Testis (tissue), 3 donors: Measurements from ENCODE around the gene HSPG2. TPM values are rescaled to one million over a fixed set of nuclear protein-coding genes. Genes with fewer than 3 reads are reported as not detected.
A peak's percentile ranks its signal among the peaks of the same experiment; 100 is the strongest.

ENCODE experiments used
- DNase-seq: peaks from one replicate; pipeline ENCODE4 v3.0.0-alpha.2; 2019
- H3K27ac ChIP-seq, 2 donors: fragments of 200-600 bp; sonication (generic); one replicate each; pipeline ENCODE4 v1.5.1; 2019
- H3K27me3 ChIP-seq: fragments of 200-600 bp; sonication (generic); one replicate; pipeline ENCODE4 v1.5.1; 2019
- H3K36me3 ChIP-seq: fragments of 200-600 bp; sonication (generic); one replicate; pipeline ENCODE4 v1.5.1; 2017; ENCODE audit warnings: low read depth; ENCODE audit errors: missing control alignments
- H3K4me1 ChIP-seq: fragments of 200-600 bp; sonication (generic); one replicate; pipeline ENCODE4 v1.5.1; 2019
- H3K4me3 ChIP-seq, 2 donors: fragments of 200-600 bp; sonication (generic); one replicate each; pipeline ENCODE4 v1.5.1; 2017 to 2019
- H3K9me3 ChIP-seq: fragments of 200-600 bp; sonication (generic); one replicate; pipeline ENCODE4 v1.5.1; 2017
- CTCF ChIP-seq, 3 experiments: fragments of 450-650 bp in 2 of 3; fragments of 200-600 bp in 1 of 3; sonication (generic) in 1 of 3; IDR thresholded peaks; one replicate each; pipeline ENCODE4 v1.5.1; 2016 to 2019; ENCODE audit warnings: antibody characterized with exemption in 3 of 3, mild to moderate bottlenecking in 2 of 3, moderate library complexity in 1 of 3
- POLR2A ChIP-seq: fragments of 450-650 bp; IDR thresholded peaks from one replicate; pipeline ENCODE4 v1.6.1; 2017; ENCODE audit warnings: antibody characterized with exemption, mild to moderate bottlenecking, moderate library complexity
- WGBS, 2 donors: methylation state at CpG; one replicate each; pipeline ENCODE4 v1.1.5; 2018; 5-methylcytosine and 5-hydroxymethylcytosine counted together
- intact Hi-C: fragments of 100-400 bp; cut with DNase I; formaldehyde crosslinking; loops from one replicate; pipeline ENCODE4 v1.15.1; 2023; ENCODE audit warnings: low total_unique reads
- polyA plus RNA-seq: library from polyadenylated mRNA; stranded (reverse); fragments of 350-450 nt; fragmentation: Illumina TruSeq; extraction: RNeasy Lipid Tissue Mini Kit (QIAGEN cat#74804); gene quantifications from one replicate; pipeline ENCODE4 v1.2.3, GENCODE V29; 2014; ENCODE audit warnings: low read depth, low replicate concordance; ENCODE audit not compliant: insufficient read depth
- total RNA-seq, 2 donors: library from RNA; depleted of rRNA; stranded (reverse); fragments of >200 nt; gene quantifications; one replicate each; pipeline ENCODE4 v1.2.3, GENCODE V29; 2016

Gene HSPG2
- total and polyA plus RNA-seq, 3 donors from 2014 or later, result 51.8 to 72.1 (median 54.2) TPM

DNA sequence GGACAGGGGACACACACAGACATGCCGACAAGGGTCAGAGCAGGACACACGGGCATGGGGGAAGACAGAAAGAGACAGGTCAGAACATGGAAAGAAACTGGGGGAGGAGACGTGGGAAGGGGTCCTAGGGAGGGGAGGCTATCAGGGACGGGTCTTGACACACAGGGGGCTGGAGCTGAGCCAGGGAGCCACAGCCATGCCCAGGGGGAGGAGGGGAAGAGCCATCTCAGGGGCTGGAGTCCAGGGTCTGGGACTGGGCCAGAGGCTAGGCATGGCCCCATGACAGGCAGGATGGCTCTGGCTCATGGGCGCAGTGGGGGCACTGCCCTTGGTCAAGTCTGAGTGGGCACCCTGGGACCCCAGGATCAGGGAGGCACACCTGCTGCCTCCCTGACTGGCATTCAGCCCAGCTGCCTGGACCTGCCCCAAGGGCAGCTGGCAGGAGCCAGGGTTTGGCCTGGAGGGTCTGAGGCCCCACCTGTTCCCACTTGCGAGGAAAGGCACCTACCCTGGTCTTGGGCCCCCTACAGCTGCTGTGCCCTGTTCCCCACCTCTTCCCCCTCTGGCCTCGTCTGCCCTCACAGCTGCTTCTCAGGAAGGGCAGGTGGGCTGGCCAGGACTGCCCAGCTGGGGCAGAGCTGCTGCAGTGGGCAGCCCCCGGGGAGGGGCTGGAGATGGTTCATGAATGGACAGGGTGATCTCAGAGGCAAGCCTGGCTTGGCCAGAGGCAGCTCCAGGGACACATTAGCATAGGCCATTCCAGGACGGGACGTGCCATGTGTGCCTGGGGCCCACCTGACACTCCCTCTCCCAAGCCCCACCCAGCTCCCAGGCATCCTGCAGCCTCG, 42.9 kb downstream of the HSPG2 start:
- H3K36me3 ChIP-seq, result no peaks in the 10 kb centered on the region
- intact Hi-C loops, result loop anchor here (10.0 kb wide), 1 partner anchor 61 kb away; no protein-coding TSS in a partner anchor
- no peak for TF ChIP-seq POLR2A
- peak overlapping the region in 1 of 2 donors; percentile 15 for H3K27ac ChIP-seq
- H3K4me1 ChIP-seq, result peaks cover 26% of the 10 kb centered on the region
- no peaks in the 10 kb centered on the region for H3K27me3 ChIP-seq
- DNase-seq, result no peak
- no peaks in the 10 kb centered on the region for H3K9me3 ChIP-seq
- WGBS, 2 donors, result 60 to 63% methylated on average over 4 to 11 of the region's 11 CpGs
- H3K4me3 ChIP-seq, result no peak overlapping the region

DNA sequence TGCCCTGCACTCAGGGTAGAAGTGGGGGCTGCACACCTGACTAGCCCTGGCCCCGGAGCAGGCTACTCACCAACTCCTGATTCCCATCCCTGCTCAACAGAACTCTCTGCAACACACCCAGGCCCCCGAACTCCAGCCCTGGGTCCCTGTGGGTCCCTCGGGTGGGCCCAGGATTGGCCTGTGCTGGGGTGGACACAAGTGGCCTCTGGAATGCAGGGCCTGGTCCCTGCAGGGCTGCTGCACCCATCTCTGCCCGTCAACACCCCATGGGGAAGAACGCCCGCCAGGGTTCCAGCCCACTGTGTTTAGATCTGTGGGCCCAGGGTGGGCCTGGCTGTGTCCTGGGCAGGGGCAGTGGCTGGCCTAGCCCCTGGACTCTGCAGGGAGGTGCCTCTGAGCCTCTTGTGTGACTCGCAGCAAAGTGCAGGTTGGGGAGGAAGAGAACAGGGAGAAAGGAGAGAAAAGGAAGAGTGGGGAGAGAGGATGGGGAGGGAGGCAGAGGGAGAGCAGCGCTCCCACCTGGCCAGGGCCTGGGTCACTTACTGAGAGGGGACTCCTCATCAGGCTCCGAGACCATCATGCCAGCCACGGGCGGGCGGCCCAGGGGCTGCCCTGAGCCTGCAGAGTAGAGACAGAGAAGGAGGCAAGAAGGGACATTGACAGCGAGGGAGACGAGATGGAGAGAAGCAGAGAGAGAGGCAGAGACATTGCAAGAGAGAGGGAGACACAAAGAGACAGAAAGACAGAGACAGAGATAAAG, 43.9 kb downstream of the HSPG2 start:
- intact Hi-C loops, result loop anchor here (10.0 kb wide), 1 partner anchor 62 kb away; no protein-coding TSS in a partner anchor
- no peaks in the 10 kb centered on the region for H3K27me3 ChIP-seq
- H3K4me3 ChIP-seq, result no peak overlapping the region
- peaks cover 16% of the 10 kb centered on the region for H3K4me1 ChIP-seq
- no peak for TF ChIP-seq POLR2A
- no peak for TF ChIP-seq CTCF (IDR thresholded peaks at IDR 0.05)
- WGBS, 2 donors, result 79 to 82% methylated on average over 11 to 14 of the region's 14 CpGs
- H3K36me3 ChIP-seq, result no peaks in the 10 kb centered on the region
- no peaks in the 10 kb centered on the region for H3K9me3 ChIP-seq
- peak overlapping the region in 1 of 2 donors; percentile 15 for H3K27ac ChIP-seq
- DNase-seq, result no peak

GRCh38 chr1:21891621-21892479, 45.3 kb downstream of the HSPG2 start:
- Histone ChIP-seq H3K36me3 (no peaks in the 10 kb centered on the region), H3K27ac (no peak overlapping the region), H3K27me3 (no peaks in the 10 kb centered on the region), H3K4me1 (peaks cover 8% of the 10 kb centered on the region), H3K9me3 (no peaks in the 10 kb centered on the region), H3K4me3 (no peak overlapping the region)
- WGBS, 2 donors, result 90 to 95% methylated on average over 8 to 20 of the region's 20 CpGs
- TF ChIP-seq POLR2A (no peak), CTCF (IDR thresholded peaks at IDR 0.05) (no peak)
- intact Hi-C loops, result loop anchor here (10.0 kb wide), 1 partner anchor 63 kb away; no protein-coding TSS in a partner anchor
- no peak for DNase-seq

DNA sequence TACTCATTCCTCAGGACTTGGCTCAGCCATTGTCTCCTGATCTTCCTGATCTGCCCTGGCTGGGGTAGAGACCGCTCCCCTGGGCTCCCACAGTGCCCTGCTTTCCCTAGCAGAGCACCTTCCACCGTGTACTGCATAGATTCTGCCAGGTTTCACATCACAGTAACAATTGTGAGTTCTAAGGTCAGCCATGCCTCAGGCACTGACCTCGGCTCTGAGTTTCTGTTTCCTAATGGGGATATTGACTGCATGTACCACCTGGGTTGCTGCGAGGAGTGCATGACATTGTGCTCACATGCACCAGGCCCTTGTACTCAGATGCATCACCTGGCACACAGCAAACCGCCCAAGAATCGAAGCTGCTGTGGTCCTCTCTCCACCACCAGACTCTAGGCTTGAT, 46.0 kb downstream of the HSPG2 start:
- no peak overlapping the region for H3K27ac ChIP-seq
- DNase-seq, result no peak
- TF ChIP-seq CTCF (IDR thresholded peaks at IDR 0.05) (no peak), POLR2A (no peak)
- intact Hi-C loops, result loop anchor here (10.0 kb wide), 1 partner anchor 64 kb away; no protein-coding TSS in a partner anchor
- no peaks in the 10 kb centered on the region for H3K27me3 ChIP-seq
- 82 to 90% methylated on average over 6 of the region's 6 CpGs for WGBS, 2 donors
- no peak overlapping the region for H3K4me3 ChIP-seq
- H3K36me3 ChIP-seq, result no peaks in the 10 kb centered on the region
- H3K4me1 ChIP-seq, result peaks cover under 1% of the 10 kb centered on the region
- H3K9me3 ChIP-seq, result no peaks in the 10 kb centered on the region
